GM12878 (cell line): Measurements from ENCODE around the gene KLHL5. TPM values are rescaled to one million over a fixed set of nuclear protein-coding genes. Genes with fewer than 3 reads are reported as not detected.

ENCODE experiments used
- ATAC-seq: fragments of 200-7000 bp; cut with Tn5 transposase; 3 replicates; pipeline ENCODE4 v1.9.1; 2020; ENCODE audit warnings: mild to moderate bottlenecking, moderate library complexity
- BruUV-seq: library from RNA; stranded (reverse); fragments of 400-500 nt; replicated peaks from 2 replicates; lab custom pipeline; 2021; lab: Mats Ljungman, UMichigan
- CTCF ChIA-PET: fragments of 300-600 bp; sonication (Branson Sonifier 250); formaldehyde crosslinking; extraction: SDS; loops from one replicate; lab custom pipeline; 2021; ENCODE audit warnings: inconsistent platforms; lab: Yijun Ruan, JAX
- POLR2A ChIA-PET: fragments of 350-600 bp; formaldehyde crosslinking; extraction: SDS; loops from one replicate; lab custom pipeline; 2021; ENCODE audit warnings: inconsistent platforms; lab: Charles Lee
- RAD21 ChIA-PET: fragments of 300-600 bp; sonication (Branson Sonifier 250); formaldehyde crosslinking; loops from one replicate; lab custom pipeline; 2023; ENCODE audit warnings: antibody characterized with exemption; ENCODE audit not compliant: unreplicated experiment; lab: Charles Lee
- SMC1A ChIA-PET: fragments of 300-600 bp; sonication (Branson Sonifier 250); formaldehyde crosslinking; loops from one replicate; lab custom pipeline; 2023; ENCODE audit not compliant: unreplicated experiment, uncharacterized antibody; lab: Charles Lee
- DNase-seq: peaks from one replicate; pipeline ENCODE4 v3.0.0-alpha.2; 2011; ENCODE audit warnings: low read depth, low spot score
- FAIRE-seq: peaks from 3 replicates; lab custom pipeline; 2011; peaks lifted over from hg19 to GRCh38; lab: Jason Lieb, UNC
- H2AFZ ChIP-seq: 2 replicates; pipeline ENCODE4 v1.6.0; 2011; ENCODE audit warnings: low read depth, low read length, control low read depth; ENCODE audit not compliant: control insufficient read depth
- H3K27ac ChIP-seq: 2 replicates; pipeline ENCODE4 v1.5.1; 2011; ENCODE audit warnings: control low read depth; ENCODE audit not compliant: control insufficient read depth, insufficient read depth
- H3K27me3 ChIP-seq, 2 experiments: replicated peaks in 1 of 2; 2 replicates each; pipeline versions ENCODE4 v1.6.0 to v1.6.1; 2011; ENCODE audit warnings: low read length in 1 of 2; ENCODE audit not compliant: control insufficient read depth in 2 of 2, insufficient read depth in 2 of 2
- H3K36me3 ChIP-seq, 2 experiments: 2 replicates each; pipeline ENCODE4 v1.5.1; 2011; ENCODE audit warnings: low read length in 1 of 2; ENCODE audit not compliant: control insufficient read depth in 2 of 2, insufficient read depth in 2 of 2
- H3K4me1 ChIP-seq: 2 replicates; pipeline ENCODE4 v1.6.1; 2011; ENCODE audit warnings: mild to moderate bottlenecking, low read length, moderate library complexity, mixed read lengths; ENCODE audit not compliant: control insufficient read depth, insufficient read depth
- H3K4me2 ChIP-seq: 2 replicates; pipeline ENCODE4 v1.6.0; 2011; ENCODE audit warnings: control low read depth; ENCODE audit not compliant: control insufficient read depth, insufficient read depth
- H3K4me3 ChIP-seq: fragments of 200-600 bp; sonication (generic); 2 replicates; pipeline ENCODE4 v1.5.1; 2016
- H3K79me2 ChIP-seq: 2 replicates; pipeline ENCODE4 v1.6.0; 2011; ENCODE audit warnings: low read length; ENCODE audit not compliant: control insufficient read depth, insufficient read depth
- H3K9ac ChIP-seq: 2 replicates; pipeline ENCODE4 v1.8.0; 2011; ENCODE audit warnings: low read length, control low read depth, mixed read lengths; ENCODE audit not compliant: control insufficient read depth, insufficient read depth
- H3K9me3 ChIP-seq: replicated peaks from 3 replicates; pipeline ENCODE4 v1.5.1; 2011; ENCODE audit warnings: mild to moderate bottlenecking, low read length; ENCODE audit not compliant: control insufficient read depth, insufficient read depth
- H4K20me1 ChIP-seq: 2 replicates; pipeline ENCODE4 v1.6.0; 2011; ENCODE audit not compliant: control insufficient read depth, insufficient read depth
- CEBPZ ChIP-seq: fragments of 150-350 bp; IDR thresholded peaks from 2 replicates; pipeline ENCODE4 v1.6.1; 2016; ENCODE audit warnings: low read depth, low read length
- FOXM1 ChIP-seq: IDR thresholded peaks from 2 replicates; pipeline ENCODE4 v1.6.1; 2012; ENCODE audit warnings: low read depth, mild to moderate bottlenecking, inconsistent platforms, low read length, moderate library complexity
- GABPA ChIP-seq: IDR thresholded peaks from 2 replicates; pipeline ENCODE4 v1.6.1; 2014; ENCODE audit warnings: antibody characterized with exemption, low read depth, mild to moderate bottlenecking, inconsistent platforms
- MLLT1 ChIP-seq: fragments of 450-650 bp; IDR thresholded peaks from 2 replicates; pipeline ENCODE4 v1.6.1; 2016; ENCODE audit warnings: mild to moderate bottlenecking
- SIN3A ChIP-seq: IDR thresholded peaks from 2 replicates; pipeline ENCODE4 v1.6.1; 2012; ENCODE audit warnings: low read depth, low read length, improper control_type of control experiment
- SMAD1 ChIP-seq: fragments of 450-650 bp; IDR thresholded peaks from 2 replicates; pipeline ENCODE4 v1.6.1; 2018; ENCODE audit warnings: mild to moderate bottlenecking, low read depth; ENCODE audit not compliant: partially characterized antibody
- WGBS: methylation state at CpG from one replicate; pipeline ENCODE4 v1.1.6; 2016; ENCODE audit warnings: low lambda C conversion rate; ENCODE audit not compliant: insufficient replicate concordance, insufficient coverage; ENCODE audit errors: missing lambda C conversion rate; 5-methylcytosine and 5-hydroxymethylcytosine counted together
- in situ Hi-C: fragments of 300-500 bp; cut with MboI; formaldehyde crosslinking; loops from 9 replicates; pipeline ENCODE4 v1.14.3; 2018; ENCODE audit warnings: mixed read lengths
- intact Hi-C: fragments of 100-400 bp; cut with micrococcal nuclease; formaldehyde crosslinking; loops from one replicate; pipeline ENCODE4 v1.14.2; 2022; ENCODE audit not compliant: unreplicated experiment
- polyA plus RNA-seq, 11 experiments: library from polyadenylated mRNA; depleted of rRNA in 4 of 11; unstranded in 6 of 11; stranded (reverse) in 5 of 11; fragments of >200 nt; fragmentation: Nextera tagmentation in 4 of 11; fragmentation: Illumina TruSeq in 1 of 11; extraction: Ambion mirVana in 4 of 11; extraction: Trizol in 1 of 11; gene quantifications; 1 replicate in 1 of 11; 2 replicates in 10 of 11; pipeline versions ENCODE4 v1.2.1 to v1.2.3, GENCODE V29; 2011 to 2016; ENCODE audit warnings: inconsistent platforms in 2 of 11, missing spikeins in 2 of 11, low read depth in 1 of 11
- total RNA-seq, 4 experiments: library from RNA; depleted of rRNA in 3 of 4; stranded (reverse); fragments of >200 nt in 3 of 4; fragmentation: Illumina TruSeq in 1 of 4; extraction: Trizol in 1 of 4; gene quantifications; 2 replicates each; pipeline versions ENCODE4 v1.2.1 to v1.2.3, GENCODE V29; 2013 to 2021
- TF ChIP-seq, protein P1 (sequence below): fragments of 150-350 bp; IDR thresholded peaks from 2 replicates; pipeline ENCODE4 v1.6.1; 2014; ENCODE audit warnings: mild to moderate bottlenecking, low read depth, low read length

KLHL5 gene
- total and polyA plus RNA-seq, 10 of the 15 experiments (the other 5 are each of a cell fraction or from before 2014, with no cell fraction given): 4.7 to 27.3 (median 12.6) TPM

- H3K4me1 ChIP-seq: peaks cover 31% of the 10 kb centered on the region
- ChIA-PET RAD21 (interaction anchor here (1.4 kb wide), 1 partner anchor 96 kb away, joined by 3 read pairs; no protein-coding TSS in a partner anchor), POLR2A (interaction anchor here (1.6 to 3.3 kb wide), 2 partner anchors 8 to 9 kb away, joined by 5 to 20 read pairs; no protein-coding TSS in a partner anchor), SMC1A (interaction anchor here (2.1 to 2.2 kb wide), 2 partner anchors 8 to 9 kb away, joined by 7 to 11 read pairs; no protein-coding TSS in a partner anchor), CTCF (interaction anchor here (0.7 kb wide), 2 partner anchors 9 to 98 kb away, joined by 3 to 4 read pairs; no protein-coding TSS in a partner anchor)
- H3K4me3 ChIP-seq: no peak overlapping the region
- intact Hi-C loops: no loop called here
- H3K36me3 ChIP-seq: no peaks in the 10 kb centered on the region
- no peak overlapping the region for H3K9ac ChIP-seq
- ATAC-seq (no peak), FAIRE-seq (no peak), DNase-seq (no peak)
- no peaks in the 10 kb centered on the region for H3K27me3 ChIP-seq
- H2AFZ ChIP-seq: no peak overlapping the region
- in situ Hi-C loops: loop anchor here (10.0 to 25.0 kb wide), 2 partner anchors 274 to 589 kb away; no protein-coding TSS in a partner anchor
- H3K79me2 ChIP-seq: peaks cover 9% of the 10 kb centered on the region
- no peak overlapping the region for H3K4me2 ChIP-seq
- TF ChIP-seq MLLT1 (no peak), SIN3A (no peak), GABPA (no peak), SMAD1 (no peak), CEBPZ (no peak), FOXM1 (no peak)
- TF ChIP-seq, protein P1, sequence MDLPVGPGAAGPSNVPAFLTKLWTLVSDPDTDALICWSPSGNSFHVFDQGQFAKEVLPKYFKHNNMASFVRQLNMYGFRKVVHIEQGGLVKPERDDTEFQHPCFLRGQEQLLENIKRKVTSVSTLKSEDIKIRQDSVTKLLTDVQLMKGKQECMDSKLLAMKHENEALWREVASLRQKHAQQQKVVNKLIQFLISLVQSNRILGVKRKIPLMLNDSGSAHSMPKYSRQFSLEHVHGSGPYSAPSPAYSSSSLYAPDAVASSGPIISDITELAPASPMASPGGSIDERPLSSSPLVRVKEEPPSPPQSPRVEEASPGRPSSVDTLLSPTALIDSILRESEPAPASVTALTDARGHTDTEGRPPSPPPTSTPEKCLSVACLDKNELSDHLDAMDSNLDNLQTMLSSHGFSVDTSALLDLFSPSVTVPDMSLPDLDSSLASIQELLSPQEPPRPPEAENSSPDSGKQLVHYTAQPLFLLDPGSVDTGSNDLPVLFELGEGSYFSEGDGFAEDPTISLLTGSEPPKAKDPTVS: no peak
- no peak overlapping the region for H3K27ac ChIP-seq
- no TSS peak for BruUV-seq
- WGBS: 90% methylated on average over 7 of the region's 7 CpGs
- no peaks in the 10 kb centered on the region for H4K20me1 ChIP-seq
- no peaks in the 10 kb centered on the region for H3K9me3 ChIP-seq
Measured at GRCh38 chr4:39036172-39036571, 25.9 kb upstream of the KLHL5 start.
